Measurements from ENCODE around the gene ZNF554. TPM values are rescaled to one million over a fixed set of nuclear protein-coding genes. Genes with fewer than 3 reads are reported as not detected.
A peak's percentile ranks its signal among the peaks of the same experiment; 100 is the strongest.

The ZNF554 gene
- polyA plus RNA-seq, 1 of the 3 experiments (the other 2 are of a cell fraction): 1.7 TPM

- CTCF ChIA-PET: interaction anchor here (0.5 to 1.5 kb wide), 10 partner anchors 9 to 773 kb away, joined by 3 to 13 read pairs (median 3); partner anchors contain the start of gene ZNF554
- POLR2A ChIA-PET: interaction anchor here (0.5 to 1.3 kb wide), 4 partner anchors 19 to 109 kb away, joined by 3 to 9 read pairs (median 3); partner anchors contain the start of gene ZNF77
- 0 out of 2 replicates have a peak, but pooled peaks cover 2% of the 10 kb centered on the region for H3K9me3 ChIP-seq
- no peak for TF ChIP-seq EZH2phosphoT487 (IDR thresholded peaks at IDR 0.05; ENCODE audit: borderline replicate concordance, low read depth)
- peak; percentile 40 for TF ChIP-seq CTCF (IDR thresholded peaks at IDR 0.05)
- no peak for TF ChIP-seq GATA2 (CRISPR knock-in tag; IDR thresholded peaks at IDR 0.05)
- TF ChIP-seq FOXJ3 (CRISPR knock-in tag; IDR thresholded peaks at IDR 0.05): no peak
- peak; percentile 27; the same call in 1 of the 2 replicates for TF ChIP-seq SIN3A (IDR thresholded peaks at IDR 0.05; ENCODE audit: borderline replicate concordance, low read depth, low read length)
- TF ChIP-seq TCF12 (IDR thresholded peaks at IDR 0.05): no peak
- peak; percentile 100 for TF ChIP-seq PBX3 (IDR thresholded peaks at IDR 0.05)
- peak; percentile 85 for TF ChIP-seq CHD2 (IDR thresholded peaks at IDR 0.05; ENCODE audit: low read length, partially characterized antibody)
- peak; percentile 93 for TF ChIP-seq IRF3 (IDR thresholded peaks at IDR 0.05; ENCODE audit: low read depth, low read length)
- no peak for TF ChIP-seq GABPA (IDR thresholded peaks at IDR 0.05; ENCODE audit: low read depth)
- TF ChIP-seq MAX (IDR thresholded peaks at IDR 0.05; ENCODE audit: low read depth): peak; percentile 75
- TF ChIP-seq ELF1 (IDR thresholded peaks at IDR 0.05): 0 out of 2 replicates have a peak, but pooled peaks have one; percentile 18
- TF ChIP-seq EP300 (IDR thresholded peaks at IDR 0.05; ENCODE audit: borderline replicate concordance in 1 of 2, low read depth in 1 of 2, low read length in 1 of 2): no peak
- TF ChIP-seq POLR2AphosphoS5 (IDR thresholded peaks at IDR 0.05; ENCODE audit: low read depth, low read length): peak; percentile 41; the same call in 1 of the 2 replicates
- peak; percentile 77 for TF ChIP-seq RFX5 (IDR thresholded peaks at IDR 0.05; ENCODE audit: low read length)
- 0 out of 2 replicates have a peak, but pooled peaks have one; percentile 2 for TF ChIP-seq RCOR1 (IDR thresholded peaks at IDR 0.05; ENCODE audit: low read length)
- no peak for TF ChIP-seq SMC3 (IDR thresholded peaks at IDR 0.05; ENCODE audit: low read depth, low read length)
- TF ChIP-seq USF1 (IDR thresholded peaks at IDR 0.05; ENCODE audit: borderline replicate concordance, low read depth): no peak
- no peak for TF ChIP-seq RXRA (IDR thresholded peaks at IDR 0.05; ENCODE audit: borderline replicate concordance, low read depth)
- no peak for TF ChIP-seq FOXM1 (IDR thresholded peaks at IDR 0.05; ENCODE audit: low read depth)
- no peak for TF ChIP-seq ZBTB33 (IDR thresholded peaks at IDR 0.05; ENCODE audit: borderline replicate concordance, low read depth)
- no peak for TF ChIP-seq MEF2A (IDR thresholded peaks at IDR 0.05; ENCODE audit: borderline replicate concordance, low read depth)
These were observed 21.4 kb downstream of the ZNF554 start, which contains the start of gene ZNF555 for GRCh38 chr19:2840794-2841791. ZNF555 (plus strand) TSS chr19:2841475; CDS start chr19:2841573, 98 bp downstream.

More at GRCh38 chr19:2840794-2841791, 21.4 kb downstream of the ZNF554 start, which contains the start of gene ZNF555:
- Histone ChIP-seq H4K20me1 (ENCODE audit: insufficient read depth) (no peaks in the 10 kb centered on the region), H3K79me2 (ENCODE audit: insufficient read depth) (peaks cover 41% of the 10 kb centered on the region), H3K4me3 (ENCODE audit: low read depth in 2 of 2, low read length in 1 of 2) (peak within 1 kb of the TSS; percentile 66 to 84), H3K9ac (peak within 1 kb of the TSS; percentile 75), H3K4me2 (peak within 1 kb of the TSS; percentile 99), H3K4me1 (ENCODE audit: control insufficient read depth in 1 of 2, insufficient read depth in 2 of 2, low read depth in 1 of 2, low read length in 1 of 2) (peaks cover 0 to 5% of the 10 kb centered on the region in 2 experiments; a peak in 1 of 4 replicates), H3F3A (replicated peaks; ENCODE audit: insufficient read depth) (peaks cover 5% of the 10 kb centered on the region), H3K27ac (ENCODE audit: low read depth in 2 of 2, low read length in 1 of 2) (peak within 1 kb of the TSS; percentile 81 to 87), H3K27me3 (ENCODE audit: insufficient read depth) (no peaks in the 10 kb centered on the region), H3K9me2 (no peaks in the 10 kb centered on the region), H2AFZ (ENCODE audit: low read depth) (peak within 1 kb of the TSS; percentile 96), H3K36me3 (replicated peaks in 1 of 2; ENCODE audit: control insufficient read depth in 1 of 2, insufficient read depth in 2 of 2, low read length in 1 of 2) (peaks cover 0 to 14% of the 10 kb centered on the region in 2 experiments)
- WGBS (ENCODE audit: low lambda C conversion rate): under 1% methylated on average over 24 of the region's 106 CpGs
- DNase-seq: peak; percentile 98
